Bronchial smooth muscle cell (primary cell): ENCODE measurements around the gene CHN1. TPM values are rescaled to one million over a fixed set of nuclear protein-coding genes. Genes with fewer than 3 reads are reported as not detected.

Source experiments
- total RNA-seq: library from RNA; depleted of rRNA; stranded (reverse); fragments of >200 nt; gene quantifications from 2 replicates; pipeline ENCODE4 v1.2.1, GENCODE V29; 2014

The CHN1 gene
- 8.1 and 19.1 TPM in 2 replicates for total RNA-seq

DNA sequence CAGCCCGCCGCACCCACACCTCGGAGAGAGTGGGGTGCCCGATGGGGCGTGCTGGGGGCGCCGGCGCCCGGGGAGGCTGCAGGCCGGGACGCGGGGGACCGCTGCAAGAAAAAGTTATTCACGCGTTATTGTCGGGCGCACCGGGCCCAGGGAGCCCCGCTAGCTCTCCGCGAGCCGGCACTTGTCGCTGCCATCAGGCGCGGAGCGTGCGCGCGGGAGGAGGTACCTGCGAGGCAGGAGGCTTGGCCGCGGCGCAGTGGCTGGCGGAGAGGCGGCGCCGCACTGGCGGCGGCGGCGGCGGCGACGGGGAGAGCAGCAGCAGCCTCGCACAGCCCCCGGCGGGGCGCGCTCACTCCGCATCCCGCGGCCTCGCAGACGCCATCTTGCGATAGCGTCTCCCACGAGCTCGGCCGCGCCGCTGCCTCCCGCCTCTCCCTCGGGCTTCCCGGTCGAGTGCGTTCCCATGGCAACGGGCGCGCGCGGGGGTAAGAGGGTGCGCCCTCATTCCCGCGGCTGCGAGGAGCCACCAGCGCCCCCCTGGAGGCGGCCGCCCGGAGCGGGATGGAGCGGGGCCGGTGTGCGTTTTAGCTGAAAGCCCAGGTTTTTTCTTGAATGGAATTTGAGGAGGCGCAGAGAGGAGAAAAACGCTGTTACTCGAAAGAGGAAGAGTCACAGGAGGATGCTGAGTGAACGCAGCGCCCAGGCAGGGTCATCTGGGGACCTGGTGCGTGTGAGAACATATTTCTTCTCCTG is at the start of gene CHN1:
Gene CHN1, minus strand, starts transcription at position 402 of the 753 bp plus-strand sequence. CDS start 469 bp downstream, outside the sequence.

GRCh38 chr2:174764280-174765255 is 240.6 kb downstream of the CHN1 start, which contains the start of gene CHRNA1:
Gene CHRNA1, minus strand, starts transcription at chr2:174764472. Its CDS starts 78 bp downstream, at chr2:174764394.

Other genes starting within 250 kb of the CHN1 start
- gene CHRNA1, start 240.9 kb downstream of the CHN1 start, total RNA-seq, result not detected in 2 replicates
- gene ATF2, start 162.8 kb upstream of the CHN1 start, total RNA-seq, result 31.2 and 40.4 TPM in 2 replicates
- 72.4 and 99.9 TPM in 2 replicates for gene ATP5MC3, start 176.3 kb upstream of the CHN1 start, total RNA-seq